GM18868 (cell line): ENCODE results near the gene NOX5.
"Not testable (repeated sequence)": the region's sequence is repeated elsewhere in the genome, so short reads cannot be mapped to it uniquely, and the experiment has no call there.

Experiments
- ATAC-seq: cut with Tn5 transposase; IDR thresholded peaks from one replicate; pipeline ENCODE4 v1.9.1; 2021; ENCODE audit warnings: mild to moderate bottlenecking, moderate library complexity; ENCODE audit not compliant: unreplicated experiment

NOX5 gene

DNA sequence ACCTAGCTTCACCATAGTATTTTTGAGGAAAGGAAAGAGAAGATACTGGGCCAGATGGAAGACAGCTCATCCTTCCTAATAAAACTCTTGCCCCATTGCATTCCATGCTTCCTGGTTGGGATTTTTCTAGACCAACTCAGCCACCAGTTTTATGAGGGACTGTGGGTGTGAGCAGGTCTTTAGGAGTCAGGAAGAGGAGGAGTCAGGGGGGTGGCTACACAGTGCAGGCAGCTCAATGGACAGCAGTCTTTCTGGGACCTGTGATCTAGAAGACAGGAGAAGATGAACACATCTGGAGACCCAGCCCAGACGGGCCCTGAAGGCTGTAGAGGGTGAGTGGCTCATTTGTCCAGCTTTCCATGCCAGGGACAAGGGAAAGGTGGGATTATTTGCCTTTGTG lies at the start of gene NOX5:
Gene NOX5, plus strand, starts transcription at position 242 of the 400 bp plus-strand sequence. Its CDS starts 41 bp downstream, at position 283.
- no peak for ATAC-seq

- no peak for ATAC-seq
Observed at GRCh38 chr15:68966996-68967395, 47.5 kb upstream of the NOX5 start.

GRCh38 chr15:68967948-68968347 lies 46.5 kb upstream of the NOX5 start:
- no peak for ATAC-seq

DNA sequence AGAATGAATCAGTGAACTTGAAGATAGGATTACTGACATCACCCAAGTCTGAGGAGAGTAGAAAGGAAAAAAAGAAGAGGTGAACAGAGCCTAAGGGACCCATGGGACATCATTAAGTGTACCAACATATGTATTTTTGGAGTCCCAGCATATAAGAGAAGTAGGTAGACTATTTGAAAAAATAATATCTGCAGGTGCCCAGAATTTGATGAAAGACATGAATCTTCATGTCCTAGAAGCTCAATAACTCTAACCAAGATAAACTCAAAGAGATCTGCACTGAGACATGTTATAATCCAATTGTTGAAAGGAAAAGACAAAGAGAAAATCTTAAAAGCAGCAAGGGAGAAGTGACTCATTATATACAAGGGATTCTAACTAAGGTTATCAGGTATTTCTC lies 45.2 kb upstream of the NOX5 start:
- no peak for ATAC-seq

DNA sequence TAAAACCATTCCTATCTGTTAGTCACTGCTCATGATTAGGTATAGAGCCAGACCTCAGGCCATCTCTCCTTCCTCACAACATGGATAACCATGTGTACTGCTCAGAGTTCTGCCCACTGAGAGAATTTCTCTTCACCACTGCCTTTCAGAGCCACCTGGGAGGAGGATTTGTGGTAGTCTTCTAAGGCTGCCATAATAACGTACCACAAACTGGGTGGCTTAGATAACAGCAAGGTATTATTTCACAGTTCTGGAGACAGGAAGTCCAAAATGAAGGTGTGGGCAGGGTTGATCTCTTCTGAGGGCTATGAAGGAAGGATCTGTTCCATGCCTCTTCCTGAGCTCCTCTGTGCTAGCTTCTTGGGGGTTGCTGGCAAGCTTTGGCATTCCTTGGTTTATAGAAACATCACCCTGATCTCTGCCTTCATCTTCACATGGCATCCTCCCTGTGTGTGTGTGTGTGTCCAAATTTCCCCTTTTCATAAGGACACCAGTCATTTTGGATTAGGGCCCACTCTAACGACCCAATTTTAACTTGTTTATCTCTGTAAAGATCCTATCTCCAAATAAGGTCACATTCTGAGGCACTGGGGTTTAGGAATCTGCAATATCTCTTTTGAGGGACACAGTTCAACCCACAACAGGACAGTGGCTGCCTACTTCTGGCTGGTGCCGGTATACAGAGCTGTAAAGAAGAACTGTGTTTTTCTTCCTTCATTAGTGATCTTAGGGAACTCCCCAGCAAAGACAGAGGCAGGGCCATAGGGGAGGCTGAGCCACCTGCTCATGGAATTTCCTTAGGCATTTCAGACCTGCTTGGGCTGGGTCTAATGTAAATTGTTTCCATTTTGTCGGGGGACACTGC lies 42.1 kb upstream of the NOX5 start:
- ATAC-seq: no peak

DNA sequence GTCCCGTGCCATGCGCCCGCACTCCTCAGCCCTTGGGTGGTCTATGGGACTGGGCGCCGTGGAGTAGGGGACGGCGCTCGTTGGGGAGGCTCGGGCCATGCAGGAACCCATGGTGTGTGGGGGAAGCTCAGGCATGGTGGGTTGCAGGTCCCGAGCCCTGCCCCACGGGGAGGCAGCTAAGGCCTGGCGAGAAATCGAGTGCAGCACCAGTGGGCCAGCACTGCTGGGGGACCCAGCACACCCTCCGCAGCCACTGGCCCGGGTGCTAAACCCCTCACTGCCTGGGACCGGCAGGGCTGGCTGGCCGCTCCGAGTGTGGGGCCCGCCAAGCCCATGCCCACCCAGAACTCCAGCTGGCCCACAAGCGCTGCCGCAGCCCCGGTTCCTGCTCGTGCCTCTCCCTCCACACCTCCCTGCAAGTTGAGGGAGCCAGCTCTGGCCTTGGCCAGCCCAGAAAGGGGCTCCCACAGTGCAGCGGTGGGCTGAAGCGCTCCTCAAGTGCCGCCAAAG lies 38.8 kb upstream of the NOX5 start:
- ATAC-seq: not testable (repeated sequence)

DNA sequence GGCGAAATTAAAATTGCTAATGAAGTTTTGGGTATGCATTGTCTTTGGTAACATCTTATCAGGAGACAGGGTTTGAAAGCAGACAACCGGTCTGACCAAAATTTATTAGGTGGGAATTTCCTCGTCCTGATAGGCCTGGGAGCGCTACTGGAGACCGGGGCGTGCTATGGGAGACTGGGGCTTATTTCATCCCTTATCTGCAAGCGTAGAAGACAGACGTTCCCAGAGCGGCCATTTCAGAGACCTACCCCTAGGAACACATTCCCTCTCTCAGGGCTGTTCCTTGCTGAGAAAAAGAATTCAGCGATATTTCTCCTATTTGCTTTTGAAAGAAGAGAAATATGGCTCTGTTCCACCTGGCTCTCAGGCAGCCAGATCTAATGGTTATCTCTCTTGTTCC lies 37.1 kb upstream of the NOX5 start:
- ATAC-seq: not testable (repeated sequence)

GRCh38 chr15:68979006-68979405 lies 35.5 kb upstream of the NOX5 start:
- no peak for ATAC-seq

GRCh38 chr15:68979816-68980215 lies 34.7 kb upstream of the NOX5 start:
- ATAC-seq: no peak

GRCh38 chr15:68980786-68981185 lies 33.7 kb upstream of the NOX5 start:
- no peak for ATAC-seq

DNA sequence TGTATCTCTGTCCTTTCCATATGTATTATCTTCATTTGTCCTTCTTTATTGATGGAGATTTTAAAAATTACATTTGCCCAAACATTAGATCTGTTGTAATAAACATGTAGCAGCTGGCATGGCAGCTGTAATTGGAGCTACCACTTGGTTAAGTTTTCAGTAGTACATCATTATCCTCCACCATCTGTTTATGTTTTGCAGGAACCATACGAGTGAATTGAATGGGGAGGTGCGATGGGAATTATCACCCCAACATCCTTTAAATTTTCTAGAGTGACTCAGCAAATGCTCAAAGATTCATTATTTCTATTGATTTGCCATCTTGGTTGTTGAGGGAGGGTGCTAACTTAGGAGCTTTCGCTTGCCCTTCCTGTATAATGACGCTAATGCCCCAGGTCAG lies 32.6 kb upstream of the NOX5 start:
- no peak for ATAC-seq

GRCh38 chr15:68982976-68983563 lies 31.4 kb upstream of the NOX5 start:
- no peak for ATAC-seq

- ATAC-seq: no peak
Observed at GRCh38 chr15:68983961-68984481, 30.5 kb upstream of the NOX5 start.

GRCh38 chr15:68984586-68984985 lies 29.9 kb upstream of the NOX5 start:
- ATAC-seq: no peak

GRCh38 chr15:68985361-68985891 lies 29.1 kb upstream of the NOX5 start:
- ATAC-seq: no peak

DNA sequence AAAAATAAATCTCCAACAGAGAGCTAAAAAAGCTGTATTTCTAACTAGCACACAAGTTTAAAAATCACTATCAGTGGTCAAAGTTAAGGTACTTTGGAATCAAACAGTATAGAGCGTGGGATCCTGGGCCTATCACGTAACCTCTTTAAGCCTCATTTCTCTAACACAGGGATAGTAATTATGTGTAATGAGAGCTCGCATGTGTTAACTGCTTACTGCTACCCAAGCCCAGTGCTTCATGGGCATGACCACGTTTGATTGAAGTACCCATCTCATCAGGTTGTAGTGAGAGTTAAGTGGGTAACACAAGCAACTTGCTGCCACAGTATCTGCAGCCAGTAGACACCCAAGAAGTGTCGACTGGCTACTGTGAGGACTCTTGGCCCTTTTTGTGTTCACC lies 28.2 kb upstream of the NOX5 start:
- ATAC-seq: no peak

- no peak for ATAC-seq
Observed at GRCh38 chr15:68987120-68987519, 27.4 kb upstream of the NOX5 start.

- ATAC-seq: no peak
Observed at GRCh38 chr15:68987676-68988075, 26.8 kb upstream of the NOX5 start.

- ATAC-seq: no peak
Observed at GRCh38 chr15:68989541-68990230, 24.8 kb upstream of the NOX5 start.

DNA sequence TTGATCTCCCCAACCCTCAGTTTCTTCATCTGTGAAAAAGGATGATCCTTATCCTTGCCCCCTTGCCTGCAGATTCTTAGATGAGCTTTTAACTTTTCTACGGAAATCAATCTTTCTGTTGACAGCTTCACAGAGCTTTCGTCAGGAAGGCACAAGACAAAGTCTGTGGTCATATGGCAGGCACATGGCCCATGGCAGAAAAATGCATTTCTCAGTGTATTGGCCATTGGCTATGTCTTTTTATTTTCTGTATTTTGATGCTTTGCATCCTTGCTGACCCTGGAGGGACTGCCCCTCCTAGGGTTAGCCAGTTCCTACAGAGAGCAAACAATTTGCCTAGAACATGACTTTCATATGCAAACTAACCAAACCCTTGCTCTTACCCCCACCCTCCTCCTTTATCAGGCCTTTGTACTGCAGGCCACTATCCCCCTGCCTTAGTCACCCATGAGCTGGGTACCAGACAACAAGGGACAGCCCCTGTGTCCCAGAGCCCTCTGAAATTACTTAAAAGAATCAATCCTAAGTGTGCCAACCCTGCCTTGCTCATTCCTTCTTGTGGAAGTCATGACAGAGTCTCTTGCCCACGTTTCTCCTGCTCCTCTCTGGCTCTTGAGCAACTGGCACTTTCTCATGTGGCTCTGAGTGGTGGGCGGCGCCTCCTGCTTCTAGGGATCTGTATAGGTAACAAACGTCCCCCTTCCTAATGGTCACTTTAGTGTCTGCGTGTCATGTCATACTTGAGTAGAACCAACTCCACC lies 24.1 kb upstream of the NOX5 start:
- ATAC-seq: no peak
